ENCODE results near the gene PDE4B. TPM values are rescaled to one million over a fixed set of nuclear protein-coding genes. Genes with fewer than 3 reads are reported as not detected.

PDE4B gene
- total and polyA plus RNA-seq, 2 donors from 2014 or later, result 2.0 to 8.7 TPM

DNA sequence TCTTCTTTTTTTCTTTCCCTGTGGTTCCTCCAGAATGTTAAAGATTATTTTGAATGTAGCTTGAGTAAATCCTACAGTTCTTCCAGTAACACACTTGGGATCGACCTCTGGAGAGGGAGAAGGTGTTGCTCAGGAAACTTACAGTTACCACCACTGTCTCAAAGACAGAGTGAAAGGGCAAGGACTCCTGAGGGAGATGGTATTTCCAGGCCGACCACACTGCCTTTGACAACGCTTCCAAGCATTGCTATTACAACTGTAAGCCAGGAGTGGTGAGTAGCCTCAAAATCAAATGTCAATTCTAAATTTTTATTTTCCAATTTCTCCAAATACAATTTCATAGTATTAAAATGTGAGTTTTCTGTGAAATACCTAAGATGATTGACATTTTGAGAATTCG is 125.9 kb downstream of the PDE4B start:
- H3K9me3 ChIP-seq (ENCODE audit: control insufficient read depth in 2 of 3, insufficient read depth in 1 of 3, low read length in 3 of 3), result no peaks in the 10 kb centered on the region
- intact Hi-C loops (cut with DNase I), result no loop called here
- H3K9ac ChIP-seq (ENCODE audit: low read length in 3 of 3), result no peak overlapping the region
- TF ChIP-seq, protein P1, sequence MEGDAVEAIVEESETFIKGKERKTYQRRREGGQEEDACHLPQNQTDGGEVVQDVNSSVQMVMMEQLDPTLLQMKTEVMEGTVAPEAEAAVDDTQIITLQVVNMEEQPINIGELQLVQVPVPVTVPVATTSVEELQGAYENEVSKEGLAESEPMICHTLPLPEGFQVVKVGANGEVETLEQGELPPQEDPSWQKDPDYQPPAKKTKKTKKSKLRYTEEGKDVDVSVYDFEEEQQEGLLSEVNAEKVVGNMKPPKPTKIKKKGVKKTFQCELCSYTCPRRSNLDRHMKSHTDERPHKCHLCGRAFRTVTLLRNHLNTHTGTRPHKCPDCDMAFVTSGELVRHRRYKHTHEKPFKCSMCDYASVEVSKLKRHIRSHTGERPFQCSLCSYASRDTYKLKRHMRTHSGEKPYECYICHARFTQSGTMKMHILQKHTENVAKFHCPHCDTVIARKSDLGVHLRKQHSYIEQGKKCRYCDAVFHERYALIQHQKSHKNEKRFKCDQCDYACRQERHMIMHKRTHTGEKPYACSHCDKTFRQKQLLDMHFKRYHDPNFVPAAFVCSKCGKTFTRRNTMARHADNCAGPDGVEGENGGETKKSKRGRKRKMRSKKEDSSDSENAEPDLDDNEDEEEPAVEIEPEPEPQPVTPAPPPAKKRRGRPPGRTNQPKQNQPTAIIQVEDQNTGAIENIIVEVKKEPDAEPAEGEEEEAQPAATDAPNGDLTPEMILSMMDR (IDR thresholded peaks at IDR 0.05; ENCODE audit: borderline replicate concordance, extremely low read depth, insufficient read depth), result no peak
- no peaks in the 10 kb centered on the region for H3K36me3 ChIP-seq (ENCODE audit: control insufficient read depth in 2 of 3, insufficient read depth in 3 of 3, low read length in 3 of 3)
- FAIRE-seq, result no peak
- no peak overlapping the region for H3K4me3 ChIP-seq (ENCODE audit: low read length in 3 of 3)
- no peak overlapping the region for H3K27ac ChIP-seq (ENCODE audit: low read depth in 2 of 2, low read length in 2 of 2)
- DNase-seq, result no peak
- no peaks in the 10 kb centered on the region for H3K4me1 ChIP-seq (ENCODE audit: control insufficient read depth in 2 of 3, insufficient read depth in 2 of 3, low read depth in 1 of 3, low read length in 3 of 3)
- no peaks in the 10 kb centered on the region for H3K27me3 ChIP-seq (ENCODE audit: control insufficient read depth, insufficient read depth, low read length)

DNA sequence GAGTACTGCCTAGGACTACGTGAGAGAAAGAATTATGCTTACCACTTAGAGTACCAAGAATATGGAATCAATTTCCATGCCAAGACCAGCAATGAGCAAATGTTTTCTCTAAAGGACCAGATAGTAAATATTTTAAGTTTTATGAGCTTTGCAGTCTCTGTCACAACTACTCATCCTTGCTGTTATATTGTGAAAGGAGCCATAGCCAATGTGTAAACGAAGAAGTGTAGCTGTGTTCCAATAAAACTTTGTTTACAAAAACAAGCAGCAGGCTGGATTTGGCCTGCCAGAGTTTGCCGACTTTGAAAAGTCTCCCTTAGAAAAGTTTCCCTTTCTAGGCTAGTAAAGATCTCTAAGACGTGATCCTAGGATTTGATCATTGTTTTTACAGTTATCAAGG is 128.8 kb downstream of the PDE4B start:
- intact Hi-C loops (cut with DNase I), result no loop called here
- no peak overlapping the region for H3K9ac ChIP-seq (ENCODE audit: low read length in 3 of 3)
- no peak for DNase-seq
- no peaks in the 10 kb centered on the region for H3K4me1 ChIP-seq (ENCODE audit: control insufficient read depth in 2 of 3, insufficient read depth in 2 of 3, low read depth in 1 of 3, low read length in 3 of 3)
- TF ChIP-seq, protein P1 (IDR thresholded peaks at IDR 0.05; ENCODE audit: borderline replicate concordance, extremely low read depth, insufficient read depth), result no peak
- no peaks in the 10 kb centered on the region for H3K36me3 ChIP-seq (ENCODE audit: control insufficient read depth in 2 of 3, insufficient read depth in 3 of 3, low read length in 3 of 3)
- FAIRE-seq, result no peak
- no peak overlapping the region for H3K4me3 ChIP-seq (ENCODE audit: low read length in 3 of 3)
- no peak overlapping the region for H3K27ac ChIP-seq (ENCODE audit: low read depth in 2 of 2, low read length in 2 of 2)
- no peaks in the 10 kb centered on the region for H3K9me3 ChIP-seq (ENCODE audit: control insufficient read depth in 2 of 3, insufficient read depth in 1 of 3, low read length in 3 of 3)
- H3K27me3 ChIP-seq (ENCODE audit: control insufficient read depth, insufficient read depth, low read length), result no peaks in the 10 kb centered on the region

DNA sequence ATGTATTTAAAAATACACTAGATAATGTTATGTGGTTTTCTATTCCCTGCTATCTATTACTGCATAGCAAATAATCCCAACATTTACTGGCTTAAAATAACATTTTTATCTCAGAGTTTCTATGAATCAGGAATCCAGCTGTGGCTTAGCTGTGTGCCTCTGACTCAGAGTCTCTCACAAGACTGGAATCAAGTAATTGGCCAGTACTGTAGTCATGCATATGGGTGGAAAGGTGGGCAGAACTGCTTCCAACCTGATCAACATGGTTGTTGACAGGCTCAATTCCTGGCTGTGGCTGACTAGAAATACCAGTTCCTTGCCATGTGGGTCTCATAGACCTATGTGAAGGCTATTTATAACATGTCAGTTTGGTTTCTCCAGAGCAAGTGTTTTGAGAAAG is 131.8 kb downstream of the PDE4B start:
- TF ChIP-seq, protein P1 (IDR thresholded peaks at IDR 0.05; ENCODE audit: borderline replicate concordance, extremely low read depth, insufficient read depth), result no peak
- FAIRE-seq (no peak), DNase-seq (no peak)
- Histone ChIP-seq H3K27ac (ENCODE audit: low read depth in 2 of 2, low read length in 2 of 2) (no peak overlapping the region), H3K9me3 (ENCODE audit: control insufficient read depth in 2 of 3, insufficient read depth in 1 of 3, low read length in 3 of 3) (no peaks in the 10 kb centered on the region), H3K36me3 (ENCODE audit: control insufficient read depth in 2 of 3, insufficient read depth in 3 of 3, low read length in 3 of 3) (no peaks in the 10 kb centered on the region), H3K4me1 (ENCODE audit: control insufficient read depth in 2 of 3, insufficient read depth in 2 of 3, low read depth in 1 of 3, low read length in 3 of 3) (no peaks in the 10 kb centered on the region), H3K9ac (ENCODE audit: low read length in 3 of 3) (no peak overlapping the region), H3K27me3 (ENCODE audit: control insufficient read depth, insufficient read depth, low read length) (no peaks in the 10 kb centered on the region), H3K4me3 (ENCODE audit: low read length in 3 of 3) (no peak overlapping the region)
- intact Hi-C loops (cut with DNase I), result no loop called here

DNA sequence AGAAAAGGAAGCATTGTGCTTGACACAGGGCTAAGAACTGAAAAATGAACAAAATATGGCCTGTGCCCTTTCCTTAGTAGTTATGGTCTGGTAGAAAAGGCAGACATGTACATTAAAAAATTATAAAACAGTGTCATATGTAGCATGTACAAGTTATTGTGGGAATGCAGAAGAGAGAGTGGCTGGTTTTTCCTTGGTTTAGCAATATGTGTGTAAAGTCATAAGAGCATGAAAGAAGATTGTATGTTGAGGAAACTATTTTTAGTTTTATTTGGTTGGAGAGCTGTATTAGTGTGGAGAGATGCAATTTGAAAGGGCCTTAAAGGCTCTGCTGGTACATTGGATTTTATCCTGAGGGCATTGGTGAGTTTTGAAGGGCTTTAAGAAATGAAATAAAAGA is 145.8 kb downstream of the PDE4B start:
- DNase-seq (no peak), FAIRE-seq (no peak)
- H3K27ac ChIP-seq (ENCODE audit: low read depth in 2 of 2, low read length in 2 of 2), result no peak overlapping the region
- peaks cover 0 to 5% (median 0%) of the 10 kb centered on the region in 3 donors for H3K9me3 ChIP-seq (ENCODE audit: control insufficient read depth in 2 of 3, insufficient read depth in 1 of 3, low read length in 3 of 3)
- intact Hi-C loops (cut with DNase I), result no loop called here
- H3K4me1 ChIP-seq (ENCODE audit: control insufficient read depth in 2 of 3, insufficient read depth in 2 of 3, low read depth in 1 of 3, low read length in 3 of 3), result no peaks in the 10 kb centered on the region
- H3K27me3 ChIP-seq (ENCODE audit: control insufficient read depth, insufficient read depth, low read length), result no peaks in the 10 kb centered on the region
- no peak overlapping the region for H3K4me3 ChIP-seq (ENCODE audit: low read length in 3 of 3)
- TF ChIP-seq, protein P1 (IDR thresholded peaks at IDR 0.05; ENCODE audit: borderline replicate concordance, extremely low read depth, insufficient read depth), result no peak
- H3K36me3 ChIP-seq (ENCODE audit: control insufficient read depth in 2 of 3, insufficient read depth in 3 of 3, low read length in 3 of 3), result no peaks in the 10 kb centered on the region
- no peak overlapping the region for H3K9ac ChIP-seq (ENCODE audit: low read length in 3 of 3)

Data from kidney (tissue), 14 donors.